ENCODE data around the gene USH2A. TPM values are rescaled to one million over a fixed set of nuclear protein-coding genes. Genes with fewer than 3 reads are reported as not detected.

USH2A gene
- total and polyA plus RNA-seq, 7 donors: under 0.01 to 0.32 (median 0.30) TPM; not detected in 4

- no peaks in the 10 kb centered on the region for H3K36me3 ChIP-seq (ENCODE audit: insufficient read depth in 1 of 2, low read depth in 1 of 2)
- H3K9me3 ChIP-seq: no peaks in the 10 kb centered on the region
- 74 to 79% (median 78%) methylated on average over 3 of the region's 3 CpGs for whole genome bisulfite sequencing, 3 donors
- ATAC-seq (no peak), DNase-seq (no peak)
- intact Hi-C loops (cut with DNase I): no loop called here
- H3K27me3 ChIP-seq (ENCODE audit: insufficient read depth in 3 of 3, low read length in 2 of 3): no peaks in the 10 kb centered on the region
- no peak for TF ChIP-seq CTCF (IDR thresholded peaks at IDR 0.05)
- no peak overlapping the region for H3K4me3 ChIP-seq
- H3K27ac ChIP-seq: no peak overlapping the region
- H3K4me1 ChIP-seq: no peaks in the 10 kb centered on the region
These were observed 39.0 kb upstream of the USH2A start for GRCh38 chr1:216462066-216462775.

GRCh38 chr1:216461466-216461865, 38.2 kb upstream of the USH2A start:
- Histone ChIP-seq H3K4me1 (no peaks in the 10 kb centered on the region), H3K4me3 (no peak overlapping the region), H3K36me3 (ENCODE audit: insufficient read depth in 1 of 2, low read depth in 1 of 2) (no peaks in the 10 kb centered on the region), H3K27ac (no peak overlapping the region), H3K9me3 (no peaks in the 10 kb centered on the region), H3K27me3 (ENCODE audit: insufficient read depth in 3 of 3, low read length in 2 of 3) (no peaks in the 10 kb centered on the region)
- ATAC-seq (no peak), DNase-seq (no peak)
- intact Hi-C loops (cut with DNase I): no loop called here
- no peak for TF ChIP-seq CTCF (IDR thresholded peaks at IDR 0.05)

- Histone ChIP-seq H3K4me3 (no peak overlapping the region), H3K4me1 (no peaks in the 10 kb centered on the region), H3K9me3 (no peaks in the 10 kb centered on the region), H3K27me3 (ENCODE audit: insufficient read depth in 3 of 3, low read length in 2 of 3) (no peaks in the 10 kb centered on the region), H3K27ac (no peak overlapping the region), H3K36me3 (ENCODE audit: insufficient read depth in 1 of 2, low read depth in 1 of 2) (no peaks in the 10 kb centered on the region)
- DNase-seq: no peak
- 85 to 93% (median 92%) methylated on average over 3 of the region's 3 CpGs for WGBS, 3 donors
- ATAC-seq: no peak
- no peak for TF ChIP-seq CTCF (IDR thresholded peaks at IDR 0.05)
- intact Hi-C loops (cut with DNase I): no loop called here
These were observed 36.5 kb upstream of the USH2A start for GRCh38 chr1:216459651-216460207.

GRCh38 chr1:216458812-216459211, 35.6 kb upstream of the USH2A start:
- Histone ChIP-seq H3K4me1 (no peaks in the 10 kb centered on the region), H3K36me3 (ENCODE audit: insufficient read depth in 1 of 2, low read depth in 1 of 2) (no peaks in the 10 kb centered on the region), H3K27me3 (ENCODE audit: insufficient read depth in 3 of 3, low read length in 2 of 3) (no peaks in the 10 kb centered on the region), H3K4me3 (no peak overlapping the region), H3K9me3 (no peaks in the 10 kb centered on the region), H3K27ac (no peak overlapping the region)
- TF ChIP-seq CTCF (IDR thresholded peaks at IDR 0.05): no peak
- intact Hi-C loops (cut with DNase I): no loop called here
- no peak for DNase-seq
- ATAC-seq: no peak

- H3K36me3 ChIP-seq (ENCODE audit: insufficient read depth in 1 of 2, low read depth in 1 of 2): no peaks in the 10 kb centered on the region
- DNase-seq: no peak
- no peak overlapping the region for H3K4me3 ChIP-seq
- no peak for TF ChIP-seq CTCF (IDR thresholded peaks at IDR 0.05)
- no peak for ATAC-seq
- no peaks in the 10 kb centered on the region for H3K9me3 ChIP-seq
- H3K27me3 ChIP-seq (ENCODE audit: insufficient read depth in 3 of 3, low read length in 2 of 3): no peaks in the 10 kb centered on the region
- no peak overlapping the region for H3K27ac ChIP-seq
- intact Hi-C loops (cut with DNase I): no loop called here
- no peaks in the 10 kb centered on the region for H3K4me1 ChIP-seq
These were observed 34.1 kb upstream of the USH2A start for GRCh38 chr1:216457356-216457755.
